ENCODE results near the gene ITPKA.

The ITPKA gene

DNA sequence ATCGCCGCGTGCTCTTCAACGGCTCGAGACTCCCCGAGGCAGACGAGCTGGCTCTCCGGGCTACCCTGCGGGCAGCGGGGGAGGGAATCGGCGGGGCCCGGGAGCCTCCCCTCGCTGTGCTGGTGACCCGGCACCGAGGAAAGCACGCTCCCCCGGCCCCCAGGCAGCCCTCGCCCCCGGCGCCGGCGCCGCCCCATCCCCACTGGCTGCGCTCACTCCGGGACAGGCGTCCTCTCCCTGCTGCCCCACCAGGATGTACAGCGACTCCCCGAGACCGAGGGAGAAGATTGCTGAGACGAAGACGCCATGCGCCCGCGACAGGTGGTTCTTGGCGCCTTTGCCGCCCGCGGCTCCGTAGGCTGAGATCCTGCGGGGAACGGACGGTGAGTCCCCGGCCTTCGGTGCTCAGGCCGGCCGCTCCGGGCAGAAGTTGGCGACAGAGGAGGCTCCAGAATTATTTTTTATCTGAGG, 18.3 kb downstream of the ITPKA start:
- no peak for DNase-seq

- no peak for DNase-seq
Observed at GRCh38 chr15:41512512-41512939, 18.9 kb downstream of the ITPKA start.

- no peak for DNase-seq
Observed at GRCh38 chr15:41512940-41513505, 19.3 kb downstream of the ITPKA start.

GRCh38 chr15:41513506-41514227, 20.0 kb downstream of the ITPKA start, which contains the start of gene LTK:
Gene LTK (minus strand): TSS chr15:41513827. CDS start chr15:41513709, 118 bp downstream.
- no peak for DNase-seq

GRCh38 chr15:41517895-41518449, 24.3 kb downstream of the ITPKA start:
- no peak for DNase-seq

GRCh38 chr15:41520636-41521035, 27.0 kb downstream of the ITPKA start:
- DNase-seq: no peak

- no peak for DNase-seq
Observed at GRCh38 chr15:41521614-41522013, 27.9 kb downstream of the ITPKA start.

GRCh38 chr15:41523097-41523496, 29.4 kb downstream of the ITPKA start:
- no peak for DNase-seq

GRCh38 chr15:41530363-41530956, 36.8 kb downstream of the ITPKA start:
- DNase-seq: no peak

- DNase-seq: no peak
Observed at GRCh38 chr15:41535544-41535943, 41.9 kb downstream of the ITPKA start.

GRCh38 chr15:41536866-41537265, 43.2 kb downstream of the ITPKA start:
- DNase-seq: no peak

- no peak for DNase-seq
Observed at GRCh38 chr15:41543521-41543870, 49.8 kb downstream of the ITPKA start.

- no peak for DNase-seq
Observed at GRCh38 chr15:41544650-41545015, 51.0 kb downstream of the ITPKA start.

DNA sequence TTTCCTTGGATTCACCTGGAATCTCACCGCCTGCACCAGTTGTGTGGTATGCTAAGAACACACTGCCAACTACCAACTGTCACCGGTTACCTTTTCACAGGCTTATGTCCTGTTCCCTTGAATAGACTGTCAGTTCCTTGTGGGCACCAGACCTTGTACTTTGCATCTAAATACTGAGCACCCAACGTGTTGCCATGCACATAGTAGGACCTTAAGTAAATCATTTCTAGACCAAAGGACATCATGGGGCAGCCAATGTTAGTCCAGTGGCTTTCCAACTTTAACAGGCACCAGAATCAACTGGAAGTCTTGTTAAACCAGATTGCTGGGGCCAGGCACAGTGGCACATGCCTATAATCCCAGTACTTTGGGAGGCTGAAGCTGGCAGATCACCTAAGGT, 51.5 kb downstream of the ITPKA start:
- DNase-seq: no peak

- DNase-seq: no peak
Observed at GRCh38 chr15:41546851-41547786, 53.4 kb downstream of the ITPKA start.

- no peak for DNase-seq
Observed at GRCh38 chr15:41550066-41550775, 56.5 kb downstream of the ITPKA start.

Data from SHP77 treated with DMSO at 0.1 percent for 48 hours (cell line).